Neural progenitor cell (in vitro differentiated cells): ENCODE measurements around the gene UBE2O.
"Not testable (repeated sequence)": the region's sequence is repeated elsewhere in the genome, so short reads cannot be mapped to it uniquely, and the experiment has no call there.

Experiments
- CTCF ChIP-seq: fragments of 200-600 bp; sonication (generic); IDR thresholded peaks from 2 replicates; pipeline ENCODE4 v1.5.1; 2017; ENCODE audit warnings: antibody characterized with exemption, mild to moderate bottlenecking
- EZH2 ChIP-seq: fragments of 200-600 bp; sonication (generic); IDR thresholded peaks from 2 replicates; pipeline ENCODE4 v1.6.1; 2017; ENCODE audit warnings: antibody characterized with exemption, mild to moderate bottlenecking, moderate library complexity
- EZH2phosphoT487 ChIP-seq: fragments of 200-600 bp; sonication (generic); IDR thresholded peaks from 2 replicates; pipeline ENCODE4 v1.6.1; 2017; ENCODE audit warnings: antibody characterized with exemption

DNA sequence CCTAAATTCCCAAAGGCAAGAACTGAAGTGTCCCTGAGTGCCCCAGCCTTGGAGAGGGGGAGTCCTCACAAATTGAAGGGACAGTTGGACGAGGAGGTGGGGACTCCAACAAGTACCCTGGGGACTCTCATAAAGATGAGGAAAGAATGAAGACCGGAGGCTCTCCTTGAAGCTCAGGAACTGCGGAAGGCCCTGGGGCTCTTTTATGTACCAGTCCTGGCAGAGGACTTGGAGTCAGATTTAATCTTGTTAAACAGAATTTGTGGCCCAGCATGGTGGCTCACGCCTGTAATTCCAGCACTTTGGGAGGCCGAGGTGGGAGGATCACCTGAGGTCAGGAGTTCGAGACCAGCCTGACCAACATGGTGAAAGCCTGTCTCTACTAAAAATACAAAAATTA lies 93.2 kb downstream of the UBE2O start:
- TF ChIP-seq CTCF, EZH2, EZH2phosphoT487: not testable (repeated sequence)
